Measurements from ENCODE around the gene SEC62. TPM values are rescaled to one million over a fixed set of nuclear protein-coding genes. Genes with fewer than 3 reads are reported as not detected.

SEC62 gene
- total RNA-seq, 1 donor from 2014 or later = 99.2 TPM

- no peaks in the 10 kb centered on the region for H3K36me3 Mint-ChIP-seq (ENCODE audit: low read depth)
- no peaks in the 10 kb centered on the region for H3K4me1 Mint-ChIP-seq (ENCODE audit: low read depth)
- no peak overlapping the region for H3K27ac Mint-ChIP-seq (ENCODE audit: unreplicated experiment)
- H3K4me3 Mint-ChIP-seq (ENCODE audit: unreplicated experiment) = no peak overlapping the region
- TF ChIP-seq CTCF (IDR thresholded peaks at IDR 0.05) = no peak
- H3K9me3 Mint-ChIP-seq (ENCODE audit: low read depth) = no peaks in the 10 kb centered on the region
- H3K27me3 Mint-ChIP-seq (ENCODE audit: low read depth) = peaks cover 6% of the 10 kb centered on the region
- DNase-seq (ENCODE audit: low spot score) = no peak
Measured at GRCh38 chr3:169946336-169946735, 20.3 kb upstream of the SEC62 start.

- Mint-ChIP-seq H3K36me3 (ENCODE audit: low read depth) (no peaks in the 10 kb centered on the region), H3K4me3 (ENCODE audit: unreplicated experiment) (no peak overlapping the region), H3K27ac (ENCODE audit: unreplicated experiment) (no peak overlapping the region), H3K4me1 (ENCODE audit: low read depth) (no peaks in the 10 kb centered on the region), H3K27me3 (ENCODE audit: low read depth) (peaks cover 4% of the 10 kb centered on the region), H3K9me3 (ENCODE audit: low read depth) (no peaks in the 10 kb centered on the region)
- no peak for TF ChIP-seq CTCF (IDR thresholded peaks at IDR 0.05)
- DNase-seq (ENCODE audit: low spot score) = no peak
Measured at GRCh38 chr3:169948559-169949448, 17.8 kb upstream of the SEC62 start.

GRCh38 chr3:169952045-169952444 lies 14.6 kb upstream of the SEC62 start:
- no peaks in the 10 kb centered on the region for H3K9me3 Mint-ChIP-seq (ENCODE audit: low read depth)
- no peaks in the 10 kb centered on the region for H3K4me1 Mint-ChIP-seq (ENCODE audit: low read depth)
- TF ChIP-seq CTCF (IDR thresholded peaks at IDR 0.05) = no peak
- H3K27me3 Mint-ChIP-seq (ENCODE audit: low read depth) = peaks cover 7% of the 10 kb centered on the region
- no peaks in the 10 kb centered on the region for H3K36me3 Mint-ChIP-seq (ENCODE audit: low read depth)
- H3K27ac Mint-ChIP-seq (ENCODE audit: unreplicated experiment) = no peak overlapping the region
- no peak for DNase-seq (ENCODE audit: low spot score)
- no peak overlapping the region for H3K4me3 Mint-ChIP-seq (ENCODE audit: unreplicated experiment)

- Mint-ChIP-seq H3K9me3 (ENCODE audit: low read depth) (no peaks in the 10 kb centered on the region), H3K27me3 (ENCODE audit: low read depth) (peaks cover 5% of the 10 kb centered on the region), H3K27ac (ENCODE audit: unreplicated experiment) (no peak overlapping the region), H3K36me3 (ENCODE audit: low read depth) (no peaks in the 10 kb centered on the region), H3K4me3 (ENCODE audit: unreplicated experiment) (no peak overlapping the region), H3K4me1 (ENCODE audit: low read depth) (no peaks in the 10 kb centered on the region)
- no peak for TF ChIP-seq CTCF (IDR thresholded peaks at IDR 0.05)
- DNase-seq (ENCODE audit: low spot score) = no peak
Measured at GRCh38 chr3:169953462-169954141, 13.0 kb upstream of the SEC62 start.

GRCh38 chr3:169954142-169954756 lies 12.4 kb upstream of the SEC62 start:
- Mint-ChIP-seq H3K27me3 (ENCODE audit: low read depth) (peaks cover 6% of the 10 kb centered on the region), H3K9me3 (ENCODE audit: low read depth) (no peaks in the 10 kb centered on the region), H3K4me3 (ENCODE audit: unreplicated experiment) (no peak overlapping the region), H3K4me1 (ENCODE audit: low read depth) (no peaks in the 10 kb centered on the region), H3K36me3 (ENCODE audit: low read depth) (no peaks in the 10 kb centered on the region), H3K27ac (ENCODE audit: unreplicated experiment) (no peak overlapping the region)
- DNase-seq (ENCODE audit: low spot score) = no peak
- no peak for TF ChIP-seq CTCF (IDR thresholded peaks at IDR 0.05)
